Adrenal gland (tissue), 12 donors: Measurements from ENCODE around the gene MED12L. TPM values are rescaled to one million over a fixed set of nuclear protein-coding genes. Genes with fewer than 3 reads are reported as not detected.
A peak's percentile ranks its signal among the peaks of the same experiment; 100 is the strongest.

Experiments used
- DNase-seq, 7 donors: peaks; one replicate each; pipeline ENCODE4 v3.0.0-alpha.2; 2019 to 2020
- H3K27ac ChIP-seq, 5 donors: fragments of 200-600 bp; sonication (generic) in 4 of 5; 1 replicate in 3 of 5; 2 replicates in 2 of 5; pipeline versions ENCODE4 v1.5.1 to v1.8.0; 2016 to 2020; ENCODE audit warnings: mild to moderate bottlenecking in 1 of 5
- H3K27me3 ChIP-seq: fragments of 200-600 bp; 2 replicates; pipeline ENCODE4 v1.8.0; 2021
- H3K36me3 ChIP-seq, 2 donors: fragments of 200-600 bp; replicated peaks in 1 of 2; 1 replicate in 1 of 2; 2 replicates in 1 of 2; pipeline versions ENCODE4 v1.5.1 to v1.8.0; 2018 to 2022
- H3K4me1 ChIP-seq, 2 donors: fragments of 200-600 bp; replicated peaks in 1 of 2; 1 replicate in 1 of 2; 2 replicates in 1 of 2; pipeline versions ENCODE4 v1.5.1 to v1.8.0; 2018 to 2021
- H3K4me3 ChIP-seq, 4 donors: fragments of 200-600 bp; sonication (generic) in 3 of 4; one replicate each; pipeline ENCODE4 v1.5.1; 2016 to 2018
- H3K9me3 ChIP-seq, 3 donors: fragments of 200-600 bp; sonication (generic) in 1 of 3; replicated peaks in 1 of 3; 1 replicate in 2 of 3; 2 replicates in 1 of 3; pipeline versions ENCODE4 v1.5.1 to v1.8.0; 2016 to 2021
- CTCF ChIP-seq, 6 experiments: fragments of 450-650 bp in 4 of 6; fragments of 200-600 bp in 2 of 6; sonication (generic) in 1 of 6; IDR thresholded peaks; 1 replicate in 5 of 6; 2 replicates in 1 of 6; pipeline versions ENCODE4 v1.5.1 to v1.8.0; 2016 to 2021; ENCODE audit warnings: antibody characterized with exemption in 6 of 6, mild to moderate bottlenecking in 2 of 6, moderate library complexity in 1 of 6
- POLR2A ChIP-seq, 2 donors: fragments of 450-650 bp; IDR thresholded peaks; one replicate each; pipeline ENCODE4 v1.6.1; 2017; ENCODE audit warnings: antibody characterized with exemption in 2 of 2, mild to moderate bottlenecking in 2 of 2, moderate library complexity in 1 of 2
- WGBS, 4 donors: extraction: QIAGEN DNeasy Blood & Tissue Kit in 2 of 4; methylation state at CpG; one replicate each; pipeline versions ENCODE4 v1.1.5 to v1.1.7; 2013 to 2017; 5-methylcytosine and 5-hydroxymethylcytosine counted together
- intact Hi-C, 2 donors: fragments of 100-400 bp; cut with DNase I; formaldehyde crosslinking; loops; one replicate each; pipeline versions ENCODE4 v1.14.1 to v1.15.0; 2022 to 2023
- polyA plus RNA-seq, 3 donors: library from polyadenylated mRNA; stranded (reverse); fragments of 200-250 nt in 2 of 3; fragments of 350-450 nt in 1 of 3; fragmentation: Illumina TruSeq in 1 of 3; extraction: RNeasy Lipid Tissue Mini Kit (QIAGEN cat#74804) in 1 of 3; gene quantifications; one replicate each; pipeline ENCODE4 v1.2.3, GENCODE V29; 2013 to 2014
- total RNA-seq, 9 donors: library from RNA; depleted of rRNA in 4 of 9; stranded (reverse); fragments of >200 nt in 4 of 9; fragments of 120-200 nt in 1 of 9; fragmentation: NEBNext Ultra II Directional in 1 of 9; extraction: Animal tissue kit (Norgen Biotek cat#: 25700) in 1 of 9; gene quantifications; one replicate each; pipeline versions ENCODE4 v1.1.0 to v1.2.4, GENCODE V29; 2013 to 2023
- donor health status: healthy with polysubstance abuse.
- donor health status: Bipolar disorder and iron deficiency.
- donor health status: DM: yes; HTN: yes; CAD: no.
- donor health status: DM: no; HTN: no; CAD: no.
- donor health status: DM: no; HTN: no; CAD: no.
- donor health status: DM: yes; HTN: yes; CAD: no.

Gene MED12L
- total and polyA plus RNA-seq, 12 donors = 0.77 to 25.0 (median 6.3) TPM

GRCh38 chr3:151290673-151291072, 205.2 kb downstream of the MED12L start:
- Histone ChIP-seq H3K36me3 (no peaks in the 10 kb centered on the region), H3K4me1 (no peaks in the 10 kb centered on the region), H3K9me3 (no peaks in the 10 kb centered on the region), H3K27ac (no peak overlapping the region), H3K4me3 (no peak overlapping the region), H3K27me3 (no peaks in the 10 kb centered on the region)
- intact Hi-C loops = no loop called here
- 45 to 65% (median 55%) methylated on average over 3 of the region's 3 CpGs for WGBS, 4 donors
- DNase-seq = no peak
- TF ChIP-seq POLR2A (IDR thresholded peaks at IDR 0.05) (no peak), CTCF (IDR thresholded peaks at IDR 0.05) (peak; percentile 21 to 59 (median 50))

- DNase-seq = no peak
- Histone ChIP-seq H3K4me3 (no peak overlapping the region), H3K4me1 (no peaks in the 10 kb centered on the region), H3K36me3 (no peaks in the 10 kb centered on the region), H3K9me3 (no peaks in the 10 kb centered on the region), H3K27ac (no peak overlapping the region), H3K27me3 (no peaks in the 10 kb centered on the region)
- TF ChIP-seq POLR2A (IDR thresholded peaks at IDR 0.05) = no peak
- no peak for TF ChIP-seq CTCF (IDR thresholded peaks at IDR 0.05)
- intact Hi-C loops = no loop called here
- 79 to 84% (median 82%) methylated on average over 6 of the region's 6 CpGs for WGBS, 4 donors
Measured at GRCh38 chr3:151293127-151293526, 207.7 kb downstream of the MED12L start.

GRCh38 chr3:151296226-151296625, 210.8 kb downstream of the MED12L start:
- no peak overlapping the region for H3K4me3 ChIP-seq
- no peaks in the 10 kb centered on the region for H3K9me3 ChIP-seq
- no peaks in the 10 kb centered on the region for H3K27me3 ChIP-seq
- DNase-seq = no peak
- H3K27ac ChIP-seq = no peak overlapping the region
- 78 to 94% (median 91%) methylated on average over 3 of the region's 3 CpGs for WGBS, 4 donors
- intact Hi-C loops = no loop called here
- no peaks in the 10 kb centered on the region for H3K36me3 ChIP-seq
- no peaks in the 10 kb centered on the region for H3K4me1 ChIP-seq
- no peak for TF ChIP-seq POLR2A (IDR thresholded peaks at IDR 0.05)
- no peak for TF ChIP-seq CTCF (IDR thresholded peaks at IDR 0.05)

- 42 to 88% (median 68%) methylated on average over 2 of the region's 2 CpGs for WGBS, 4 donors
- no peak for TF ChIP-seq POLR2A (IDR thresholded peaks at IDR 0.05)
- TF ChIP-seq CTCF (IDR thresholded peaks at IDR 0.05) = no peak
- no peaks in the 10 kb centered on the region for H3K27me3 ChIP-seq
Measured at GRCh38 chr3:151297429-151297828, 212.0 kb downstream of the MED12L start.

More at GRCh38 chr3:151297429-151297828, 212.0 kb downstream of the MED12L start:
- Histone ChIP-seq H3K9me3 (no peaks in the 10 kb centered on the region), H3K4me3 (no peak overlapping the region), H3K4me1 (no peaks in the 10 kb centered on the region), H3K36me3 (no peaks in the 10 kb centered on the region), H3K27ac (no peak overlapping the region)
- DNase-seq = no peak
- intact Hi-C loops = no loop called here
